GM21381 (cell line): ENCODE measurements around the gene CELF1.

Experiments used
- ATAC-seq: cut with Tn5 transposase; IDR thresholded peaks from one replicate; pipeline ENCODE4 v1.9.1; 2021; ENCODE audit warnings: mild to moderate bottlenecking, moderate library complexity; ENCODE audit not compliant: unreplicated experiment

CELF1 gene

DNA sequence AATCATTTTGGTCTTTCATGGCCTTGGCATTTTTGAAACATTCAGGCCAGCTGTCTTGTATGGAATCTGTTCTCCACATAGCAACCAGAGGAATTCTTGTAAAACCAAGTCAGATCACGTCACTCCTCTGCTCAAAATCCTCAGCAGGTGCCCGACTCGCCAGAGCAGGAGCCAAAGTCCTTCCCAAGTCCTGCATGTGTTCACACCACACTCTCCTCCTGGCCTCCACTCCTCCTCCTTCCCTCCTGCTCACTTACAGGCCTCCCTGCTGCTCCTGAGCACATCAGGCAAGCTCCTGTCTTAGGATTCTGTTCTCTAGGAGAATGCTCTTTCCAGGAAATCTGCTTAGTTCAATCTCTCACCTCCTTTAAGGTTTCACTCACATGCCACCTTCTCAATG lies 119.8 kb downstream of the CELF1 start:
- ATAC-seq: no peak

DNA sequence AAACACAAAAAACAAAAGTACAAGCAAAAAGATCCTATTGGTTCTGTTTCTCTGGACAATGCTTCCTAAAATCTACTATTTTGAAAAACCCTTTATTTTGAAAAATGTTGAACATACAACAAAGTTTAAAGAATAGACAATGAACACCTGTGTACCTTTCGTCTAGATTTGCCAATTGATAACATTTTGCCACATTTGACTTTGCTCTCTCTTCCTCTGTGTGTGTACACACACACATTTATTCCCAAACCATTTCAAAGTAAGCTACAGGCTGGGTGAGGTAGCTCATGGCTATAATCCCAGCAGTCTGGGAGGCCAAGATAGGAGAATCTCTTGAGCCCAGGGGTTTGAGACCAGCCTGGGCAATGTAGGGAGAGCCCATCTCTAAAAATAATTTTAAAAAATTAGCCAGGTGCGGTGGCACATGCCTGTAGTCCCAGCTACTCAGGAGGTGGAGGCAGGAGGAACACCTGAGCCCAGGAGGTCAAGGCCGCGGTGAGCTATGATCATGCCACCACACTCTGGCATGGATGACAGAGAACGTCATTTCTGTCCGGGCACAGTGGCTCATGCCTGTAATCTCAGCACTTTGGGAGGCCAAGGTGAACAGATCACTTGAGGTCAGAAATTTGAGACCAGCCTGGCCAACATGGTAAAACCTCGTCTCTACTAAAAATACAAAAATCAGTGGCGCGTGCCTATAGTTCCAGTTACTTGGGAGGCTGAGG lies 121.4 kb downstream of the CELF1 start:
- no peak for ATAC-seq

GRCh38 chr11:47430524-47430923 lies 122.4 kb downstream of the CELF1 start:
- no peak for ATAC-seq

DNA sequence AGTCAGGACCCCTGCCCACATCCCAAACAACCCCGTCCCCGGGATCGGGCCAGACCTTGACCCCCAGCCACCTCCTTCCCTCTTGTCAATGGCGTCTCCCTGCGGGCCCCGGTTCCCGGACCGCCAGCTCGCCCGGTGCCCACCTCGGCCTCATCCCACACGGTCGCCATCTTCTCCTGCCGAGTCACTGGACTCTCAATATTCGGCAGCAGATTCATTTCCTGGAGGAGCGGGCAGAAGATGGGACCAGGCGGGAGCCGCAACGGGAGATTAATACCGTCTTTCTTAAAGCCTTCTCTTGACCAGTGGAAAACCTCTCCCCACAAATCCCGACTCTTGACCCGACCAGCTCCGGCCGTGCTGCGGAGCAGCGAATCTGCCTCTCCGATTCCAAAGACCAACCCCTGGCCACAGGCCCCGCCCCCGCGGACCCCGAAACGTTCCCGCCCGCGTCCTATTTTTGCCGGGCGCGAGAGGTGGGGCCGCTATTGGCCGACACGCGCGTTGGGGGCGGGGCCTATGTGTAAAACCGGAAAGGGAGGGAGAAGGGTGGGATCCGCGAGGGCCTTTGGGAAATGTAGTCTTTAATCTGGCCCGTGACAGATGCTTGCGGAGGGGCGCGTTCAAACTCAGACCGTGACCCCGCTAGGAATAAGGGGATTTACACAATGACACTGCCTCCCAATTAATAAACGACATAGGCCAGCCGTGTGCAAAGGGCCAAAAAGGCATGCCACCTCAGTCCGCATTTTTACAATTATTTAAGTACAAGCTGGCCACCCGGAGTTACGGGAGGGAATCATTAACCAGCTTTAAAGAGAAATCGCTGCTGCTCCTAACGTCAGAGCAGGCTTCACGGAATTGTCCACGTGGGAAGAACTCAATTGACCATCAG lies 126.6 kb downstream of the CELF1 start, which contains the start of gene PSMC3:
Gene PSMC3 (minus strand): TSS at position 378 of the 895 bp plus-strand sequence. CDS start 160 bp downstream, at position 218.
- peak; percentile 91 for ATAC-seq

- ATAC-seq: no peak
These were observed 127.3 kb downstream of the CELF1 start for GRCh38 chr11:47425611-47426010.

DNA sequence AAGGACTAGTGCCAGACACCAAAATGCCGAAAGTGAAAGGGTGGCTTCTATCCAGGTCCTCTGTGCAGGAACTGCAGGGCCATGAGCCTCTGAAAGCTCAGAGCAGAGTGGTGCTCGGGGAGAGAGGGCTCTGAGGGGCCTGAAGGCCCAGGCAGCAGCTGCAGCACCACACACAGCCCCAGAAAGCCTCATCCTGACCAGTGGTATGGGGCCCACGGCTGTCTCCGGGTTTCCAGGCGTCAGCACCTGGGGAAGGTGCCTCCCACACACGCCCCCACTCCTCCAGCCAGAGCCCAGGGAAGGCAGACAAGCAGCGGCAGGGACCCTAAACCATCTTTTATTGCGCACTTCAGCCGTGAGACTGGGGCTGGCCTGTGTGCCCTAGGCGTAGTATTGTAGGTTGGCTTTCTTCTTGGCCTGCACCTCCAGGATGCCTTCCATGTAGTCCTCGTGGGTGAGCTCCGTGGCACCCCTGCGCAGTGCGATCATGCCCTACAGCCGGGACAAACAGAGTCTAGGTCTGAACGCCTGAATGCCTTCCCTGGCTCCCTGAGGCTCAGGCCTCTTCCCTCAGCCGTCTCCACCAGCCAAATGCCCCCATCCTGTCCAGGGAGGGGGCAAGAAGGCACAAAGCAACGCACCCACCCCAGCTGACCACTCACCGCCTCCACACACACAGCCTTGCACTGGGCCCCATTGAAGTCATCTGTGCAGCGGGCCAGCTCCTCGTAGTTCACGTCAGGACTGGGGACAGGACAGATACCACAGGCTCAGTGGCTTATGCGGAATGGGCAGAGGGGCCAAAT lies 134.3 kb downstream of the CELF1 start:
- no peak for ATAC-seq

DNA sequence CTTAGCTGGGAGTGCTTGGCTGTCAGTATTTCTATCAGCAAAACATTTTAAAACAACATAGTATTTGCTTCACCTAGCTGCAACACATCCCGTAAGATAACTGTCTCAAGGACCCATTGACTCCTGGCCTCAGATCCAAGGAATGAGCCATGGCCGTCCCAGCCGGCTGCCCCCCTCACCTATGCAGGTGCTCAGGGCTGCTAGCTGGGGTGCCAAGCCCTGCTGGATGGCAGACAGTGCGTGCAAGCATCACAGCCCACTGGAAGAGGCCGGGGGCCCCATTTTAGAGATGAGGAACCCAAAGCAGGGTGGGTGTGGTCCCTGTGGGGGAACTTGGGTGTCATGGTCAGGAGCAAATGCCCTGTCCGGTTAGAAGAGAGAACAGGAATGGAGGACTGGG lies 135.2 kb downstream of the CELF1 start:
- ATAC-seq: no peak

DNA sequence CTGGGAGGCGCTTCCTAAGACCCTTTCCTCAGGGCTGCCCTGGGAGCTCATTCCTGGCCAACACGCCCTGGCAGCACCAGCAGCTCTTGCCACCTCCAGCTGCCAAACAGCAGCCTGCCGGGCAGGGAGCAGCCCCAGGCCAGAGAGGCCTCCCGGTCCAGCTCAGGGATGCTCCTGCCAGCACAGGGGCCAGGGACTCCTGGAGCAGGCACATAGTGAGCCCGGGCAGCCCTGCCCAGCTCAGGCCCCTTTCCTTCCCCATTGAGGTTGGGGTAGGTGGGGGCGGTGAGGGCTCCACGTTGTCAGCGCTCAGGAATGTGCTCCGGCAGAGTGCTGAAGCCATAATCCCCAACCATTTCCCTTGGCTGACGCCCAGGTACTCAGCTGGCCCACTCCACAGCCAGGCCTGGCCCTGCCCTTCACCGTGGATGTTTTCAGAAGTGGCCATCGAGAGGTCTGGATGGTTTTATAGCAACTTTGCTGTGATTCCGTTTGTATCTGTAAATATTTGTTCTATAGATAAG lies 136.9 kb downstream of the CELF1 start:
- ATAC-seq: no peak
